MG63 (cell line): Measurements from ENCODE around the gene ZNF524. TPM values are rescaled to one million over a fixed set of nuclear protein-coding genes. Genes with fewer than 3 reads are reported as not detected.

Experiments used
- DNase-seq: peaks from one replicate; pipeline ENCODE4 v3.0.0-alpha.2; 2020
- H3K27me3 ChIP-seq: fragments of 250-450 bp; sonication (Bioruptor Pico); 2 replicates; pipeline ENCODE4 v1.5.1; 2020; ENCODE audit warnings: mild to moderate bottlenecking, moderate library complexity
- H3K36me3 ChIP-seq: fragments of 250-450 bp; sonication (Bioruptor Pico); 2 replicates; pipeline ENCODE4 v1.5.1; 2020; ENCODE audit warnings: mild to moderate bottlenecking, moderate library complexity
- H3K4me3 ChIP-seq: fragments of 250-450 bp; sonication (Bioruptor Pico); 2 replicates; pipeline ENCODE4 v1.5.1; 2020; ENCODE audit warnings: mild to moderate bottlenecking, moderate library complexity
- H3K9me3 ChIP-seq: fragments of 250-450 bp; sonication (Bioruptor Pico); 2 replicates; pipeline ENCODE4 v1.5.1; 2020; ENCODE audit warnings: mild to moderate bottlenecking, moderate library complexity
- total RNA-seq: library from RNA; depleted of rRNA; stranded (reverse); fragments of >200 nt; shearing (Covaris generic); gene quantifications from 2 replicates; pipeline ENCODE4 v1.2.3, GENCODE V29; 2014; ENCODE audit warnings: low replicate concordance; rRNA removed

ZNF524 gene
- total RNA-seq, 1 experiment from 2014 or later = 22.4 TPM

GRCh38 chr19:55650126-55650557 lies 50.1 kb downstream of the ZNF524 start:
- Histone ChIP-seq H3K36me3 (peaks cover 27% of the 10 kb centered on the region), H3K9me3 (no peaks in the 10 kb centered on the region), H3K4me3 (no peak overlapping the region), H3K27me3 (no peaks in the 10 kb centered on the region)
- no peak for DNase-seq

GRCh38 chr19:55650602-55651230 lies 50.6 kb downstream of the ZNF524 start:
- Histone ChIP-seq H3K27me3 (no peaks in the 10 kb centered on the region), H3K9me3 (no peaks in the 10 kb centered on the region), H3K4me3 (no peak overlapping the region), H3K36me3 (peaks cover 25% of the 10 kb centered on the region)
- no peak for DNase-seq

- H3K4me3 ChIP-seq = no peak overlapping the region
- no peaks in the 10 kb centered on the region for H3K9me3 ChIP-seq
- no peaks in the 10 kb centered on the region for H3K27me3 ChIP-seq
- no peak for DNase-seq
- H3K36me3 ChIP-seq = peaks cover 26% of the 10 kb centered on the region
Measured at GRCh38 chr19:55651236-55651635, 51.1 kb downstream of the ZNF524 start.

GRCh38 chr19:55652311-55653128 lies 52.4 kb downstream of the ZNF524 start:
- H3K36me3 ChIP-seq = peaks cover 26% of the 10 kb centered on the region
- no peak for DNase-seq

More at GRCh38 chr19:55652311-55653128, 52.4 kb downstream of the ZNF524 start:
- no peaks in the 10 kb centered on the region for H3K27me3 ChIP-seq
- H3K4me3 ChIP-seq = no peak overlapping the region
- no peaks in the 10 kb centered on the region for H3K9me3 ChIP-seq

Other genes starting within 250 kb of the ZNF524 start
- not detected in 2 replicates for gene COX6B2, start 245.6 kb upstream of the ZNF524 start, total RNA-seq
- not detected in 2 replicates for gene GARIN5B, start 237.0 kb upstream of the ZNF524 start, total RNA-seq
- 0.95 TPM in 1 of 2 replicates, not detected in the other for gene IL11, start 229.8 kb upstream of the ZNF524 start, total RNA-seq
- gene TMEM190, start 223.5 kb upstream of the ZNF524 start, total RNA-seq = not detected in 2 replicates
- gene TMEM238, start 216.0 kb upstream of the ZNF524 start, total RNA-seq = 3.5 TPM in 1 of 2 replicates, not detected in the other
- gene RPL28, start 214.4 kb upstream of the ZNF524 start, total RNA-seq = 127 and 409 TPM in 2 replicates
- gene UBE2S, start 192.5 kb upstream of the ZNF524 start, total RNA-seq = 369 and 440 TPM in 2 replicates
- gene SHISA7, start 157.0 kb upstream of the ZNF524 start, total RNA-seq = not detected in 2 replicates
- 149 and 180 TPM in 2 replicates for gene ISOC2, start 138.6 kb upstream of the ZNF524 start, total RNA-seq
- not detected in 2 replicates for gene C19orf85, start 135.5 kb upstream of the ZNF524 start, total RNA-seq
- 3.1 and 4.0 TPM in 2 replicates for gene ZNF628, start 123.7 kb upstream of the ZNF524 start, total RNA-seq
- gene NAT14, start 115.1 kb upstream of the ZNF524 start, total RNA-seq = 19.7 and 35.1 TPM in 2 replicates
- 1.4 TPM in 1 of 2 replicates, not detected in the other for gene SSC5D, start 111.9 kb upstream of the ZNF524 start, total RNA-seq
- 0.20 TPM in 1 of 2 replicates, not detected in the other for gene SBK2, start 63.2 kb upstream of the ZNF524 start, total RNA-seq
- gene SBK3, start 54.7 kb upstream of the ZNF524 start, total RNA-seq = 0.43 TPM in 1 of 2 replicates, not detected in the other
- gene ZNF579, start 19.4 kb upstream of the ZNF524 start, total RNA-seq = 7.2 and 8.6 TPM in 2 replicates
- 2.9 and 4.0 TPM in 2 replicates for gene FIZ1, start 771 bp upstream of the ZNF524 start, total RNA-seq
- 0.66 and 0.69 TPM in 2 replicates for gene ZNF865, start 5.4 kb downstream of the ZNF524 start, total RNA-seq
- 9.0 and 12.6 TPM in 2 replicates for gene ZNF784, start 24.3 kb downstream of the ZNF524 start, total RNA-seq
- gene ZNF580, start 40.7 kb downstream of the ZNF524 start, total RNA-seq = 7.5 and 8.0 TPM in 2 replicates
- 8.7 and 17.5 TPM in 2 replicates for gene ZNF581, start 43.4 kb downstream of the ZNF524 start, total RNA-seq
- gene CCDC106, start 47.9 kb downstream of the ZNF524 start, total RNA-seq = 1.3 and 4.8 TPM in 2 replicates
- 128 and 226 TPM in 2 replicates for gene U2AF2, start 54.7 kb downstream of the ZNF524 start, total RNA-seq
- 57.1 and 158 TPM in 2 replicates for gene EPN1, start 74.9 kb downstream of the ZNF524 start, total RNA-seq
- not detected in 2 replicates for gene NLRP9, start 138.1 kb downstream of the ZNF524 start, total RNA-seq
- gene RFPL4A, start 158.8 kb downstream of the ZNF524 start, total RNA-seq = not detected in 2 replicates
- not detected in 2 replicates for gene RFPL4AL1, start 168.8 kb downstream of the ZNF524 start, total RNA-seq
- not detected in 2 replicates for gene NLRP11, start 231.7 kb downstream of the ZNF524 start, total RNA-seq
- not detected in 2 replicates for gene NLRP4, start 236.3 kb downstream of the ZNF524 start, total RNA-seq